GM12865 (cell line): ENCODE results near the gene COX19.

Source experiments
- DNase-seq: peaks from one replicate; pipeline ENCODE4 v3.0.0; 2010; ENCODE audit warnings: low read depth
- H3K4me3 ChIP-seq: 2 replicates; pipeline ENCODE4 v1.5.1; 2011; ENCODE audit warnings: mild to moderate bottlenecking, low read depth, low read length, control low read depth
- CTCF ChIP-seq: IDR thresholded peaks from 2 replicates; pipeline ENCODE4 v1.5.1; 2011; ENCODE audit warnings: low read length, control low read depth, low read depth, inconsistent platforms; ENCODE audit not compliant: insufficient read depth; ENCODE audit errors: missing control alignments

The COX19 gene

GRCh38 chr7:999941-1000935 is 24.9 kb upstream of the COX19 start:
- DNase-seq = peak; percentile 89
- TF ChIP-seq CTCF = no peak
- H3K4me3 ChIP-seq = peak overlapping the region; percentile 54

GRCh38 chr7:999149-999879 is 24.0 kb upstream of the COX19 start:
- no peak for TF ChIP-seq CTCF
- peak overlapping the region; percentile 54 for H3K4me3 ChIP-seq
- DNase-seq = no peak

- H3K4me3 ChIP-seq = no peak overlapping the region
- no peak for DNase-seq
- TF ChIP-seq CTCF = no peak
Measured at GRCh38 chr7:997404-998395, 22.4 kb upstream of the COX19 start.

- no peak overlapping the region for H3K4me3 ChIP-seq
- DNase-seq = no peak
- TF ChIP-seq CTCF = no peak
Measured at GRCh38 chr7:996079-996872, 20.9 kb upstream of the COX19 start.

- TF ChIP-seq CTCF = no peak
- no peak overlapping the region for H3K4me3 ChIP-seq
- DNase-seq = no peak
Measured at GRCh38 chr7:995571-995970, 20.2 kb upstream of the COX19 start.
